Right lobe of liver (tissue), 4 donors: ENCODE measurements around the gene CD3G.

Experiments used
- POLR2A ChIP-seq: fragments of 450-650 bp; IDR thresholded peaks from one replicate; pipeline ENCODE4 v1.6.1; 2017; ENCODE audit warnings: antibody characterized with exemption, mild to moderate bottlenecking
- TF ChIP-seq, protein P1 (sequence below), 4 donors: fragments of 200-600 bp in 3 of 4; fragments of 450-650 bp in 1 of 4; IDR thresholded peaks; one replicate each; pipeline versions ENCODE4 v1.5.1 to v1.8.0; 2016 to 2022; ENCODE audit warnings: antibody characterized with exemption in 4 of 4, mild to moderate bottlenecking in 2 of 4
- donor health status: DM: no; HTN: no; CAD: no.
- donor health status: DM: no; HTN: no; CAD: no.
- donor health status: DM: no; HTN: yes; CAD: no.

DNA sequence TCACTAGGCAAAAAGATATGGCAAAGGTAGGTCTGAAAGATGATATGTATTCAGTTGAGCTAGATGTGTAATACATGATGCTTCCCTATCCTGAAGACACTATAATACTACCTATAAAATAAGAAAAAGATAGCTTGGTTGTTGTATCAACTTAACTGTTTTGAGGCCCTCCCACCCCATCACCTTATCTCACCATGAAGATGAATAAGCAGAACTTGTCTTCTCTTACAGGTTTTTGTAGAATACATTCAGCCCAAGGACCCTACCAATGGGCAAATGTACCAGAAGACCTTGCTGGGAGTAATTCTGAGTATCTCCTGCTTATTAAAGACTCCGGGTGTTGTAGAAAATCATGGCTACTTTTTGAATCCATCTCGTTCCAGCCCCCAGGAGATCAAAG, 29.1 kb downstream of the CD3G start:
- TF ChIP-seq, protein P1, sequence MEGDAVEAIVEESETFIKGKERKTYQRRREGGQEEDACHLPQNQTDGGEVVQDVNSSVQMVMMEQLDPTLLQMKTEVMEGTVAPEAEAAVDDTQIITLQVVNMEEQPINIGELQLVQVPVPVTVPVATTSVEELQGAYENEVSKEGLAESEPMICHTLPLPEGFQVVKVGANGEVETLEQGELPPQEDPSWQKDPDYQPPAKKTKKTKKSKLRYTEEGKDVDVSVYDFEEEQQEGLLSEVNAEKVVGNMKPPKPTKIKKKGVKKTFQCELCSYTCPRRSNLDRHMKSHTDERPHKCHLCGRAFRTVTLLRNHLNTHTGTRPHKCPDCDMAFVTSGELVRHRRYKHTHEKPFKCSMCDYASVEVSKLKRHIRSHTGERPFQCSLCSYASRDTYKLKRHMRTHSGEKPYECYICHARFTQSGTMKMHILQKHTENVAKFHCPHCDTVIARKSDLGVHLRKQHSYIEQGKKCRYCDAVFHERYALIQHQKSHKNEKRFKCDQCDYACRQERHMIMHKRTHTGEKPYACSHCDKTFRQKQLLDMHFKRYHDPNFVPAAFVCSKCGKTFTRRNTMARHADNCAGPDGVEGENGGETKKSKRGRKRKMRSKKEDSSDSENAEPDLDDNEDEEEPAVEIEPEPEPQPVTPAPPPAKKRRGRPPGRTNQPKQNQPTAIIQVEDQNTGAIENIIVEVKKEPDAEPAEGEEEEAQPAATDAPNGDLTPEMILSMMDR (IDR thresholded peaks at IDR 0.05): no peak
- TF ChIP-seq POLR2A: no peak
